HepG2 (cell line): ENCODE data around the gene APLF. TPM values are rescaled to one million over a fixed set of nuclear protein-coding genes. Genes with fewer than 3 reads are reported as not detected.

Experiments used
- ERF ChIP-seq: IDR thresholded peaks from 2 replicates; pipeline ENCODE4 v1.6.1; 2018; ENCODE audit warnings: missing biosample characterization, missing genetic modification reagents
- FUBP1 ChIP-seq: sonication (generic); formaldehyde crosslinking; IDR thresholded peaks from 2 replicates; pipeline ENCODE4 v1.5.1; 2020; ENCODE audit warnings: missing genetic modification reagents, mild to moderate bottlenecking, borderline replicate concordance
- HMGXB3 ChIP-seq: sonication (generic); formaldehyde crosslinking; IDR thresholded peaks from 2 replicates; pipeline ENCODE4 v1.4.0; 2020; ENCODE audit warnings: missing genetic modification reagents, borderline replicate concordance
- IKZF1 ChIP-seq: fragments of 450-650 bp; IDR thresholded peaks from 2 replicates; pipeline ENCODE4 v1.7.1; 2016
- KAT7 ChIP-seq: IDR thresholded peaks from 2 replicates; pipeline ENCODE4 v1.6.1; 2018; ENCODE audit warnings: borderline replicate concordance, missing compliant biosample characterization
- LRRFIP1 ChIP-seq: sonication (generic); formaldehyde crosslinking; conservative IDR thresholded peaks from 2 replicates; pipeline ENCODE4 v1.4.0; 2020; ENCODE audit warnings: missing genetic modification reagents
- MTF1 ChIP-seq: sonication (generic); formaldehyde crosslinking; IDR thresholded peaks from 2 replicates; pipeline ENCODE4 v1.5.0; 2020; ENCODE audit warnings: missing genetic modification reagents
- NR2F2 ChIP-seq: IDR thresholded peaks from 2 replicates; pipeline ENCODE4 v1.6.1; 2012; ENCODE audit warnings: low read depth, inconsistent platforms, borderline replicate concordance
- PITX1 ChIP-seq: sonication (generic); formaldehyde crosslinking; IDR thresholded peaks from 2 replicates; pipeline ENCODE4 v1.5.1; 2020; ENCODE audit warnings: mild to moderate bottlenecking, missing genetic modification reagents
- SMAD1 ChIP-seq: sonication (generic); formaldehyde crosslinking; IDR thresholded peaks from 2 replicates; pipeline ENCODE4 v1.4.0; 2020; ENCODE audit warnings: missing genetic modification reagents, low read depth, mild to moderate bottlenecking, borderline replicate concordance
- TARDBP ChIP-seq: sonication (generic); formaldehyde crosslinking; IDR thresholded peaks from 2 replicates; pipeline ENCODE4 v1.8.0; 2022; ENCODE audit warnings: mild to moderate bottlenecking, missing genetic modification reagents
- TFDP1 ChIP-seq: IDR thresholded peaks from 2 replicates; pipeline ENCODE4 v1.6.1; 2016; ENCODE audit warnings: missing compliant biosample characterization, missing genetic modification reagents, borderline replicate concordance
- ZNF30 ChIP-seq: sonication (generic); formaldehyde crosslinking; IDR thresholded peaks from 2 replicates; pipeline ENCODE4 v1.5.0; 2020; ENCODE audit warnings: mild to moderate bottlenecking, missing genetic modification reagents
- ZNF44 ChIP-seq: sonication (generic); formaldehyde crosslinking; IDR thresholded peaks from 2 replicates; pipeline ENCODE4 v1.5.1; 2020; ENCODE audit warnings: mild to moderate bottlenecking, missing genetic modification reagents
- ZNF510 ChIP-seq: sonication (generic); formaldehyde crosslinking; IDR thresholded peaks from 2 replicates; pipeline ENCODE4 v1.4.0; 2020; ENCODE audit warnings: low read depth, mild to moderate bottlenecking, missing genetic modification reagents
- ZNF629 ChIP-seq: sonication (generic); formaldehyde crosslinking; conservative IDR thresholded peaks from 2 replicates; pipeline ENCODE4 v1.5.0; 2020; ENCODE audit warnings: missing genetic modification reagents
- ZNF772 ChIP-seq: sonication (generic); formaldehyde crosslinking; IDR thresholded peaks from 2 replicates; pipeline ENCODE4 v1.5.0; 2020; ENCODE audit warnings: mild to moderate bottlenecking, missing genetic modification reagents
- polyA plus RNA-seq, 8 experiments: library from polyadenylated mRNA; depleted of rRNA in 3 of 8; stranded (reverse) in 7 of 8; unstranded in 1 of 8; fragments of >200 nt; fragmentation: Illumina TruSeq in 4 of 8; extraction: Trizol in 4 of 8; gene quantifications; 2 replicates each; pipeline versions ENCODE4 v1.2.1 to v1.2.3, GENCODE V29; 2011 to 2016; ENCODE audit warnings: low read depth in 4 of 8, missing spikeins in 1 of 8, mixed read lengths in 1 of 8; ENCODE audit not compliant: insufficient read depth in 1 of 8
- total RNA-seq, 5 experiments: library from RNA; depleted of rRNA; stranded (reverse); fragments of >200 nt; fragmentation: Illumina TruSeq; extraction: Trizol; gene quantifications; 2 replicates each; pipeline ENCODE4 v1.2.3, GENCODE V29; 2016; ENCODE audit warnings: low read depth in 1 of 5

Gene APLF
- total and polyA plus RNA-seq, 2 of the 13 experiments (the other 11 are each of a cell fraction or from before 2014, with no cell fraction given) = 0.45 to 2.2 TPM

- 0 out of 2 replicates have a peak, but pooled peaks have one; percentile 75 for TF ChIP-seq LRRFIP1
- TF ChIP-seq ERF (CRISPR knock-in tag) = peak; percentile 75; the same call in 1 of the 2 replicates
- TF ChIP-seq ZNF510 (CRISPR knock-in tag) = peak; percentile 63; the same call in 1 of the 2 replicates
- no peak for TF ChIP-seq MTF1 (CRISPR knock-in tag)
- no peak; the same call in 1 of the 2 replicates for TF ChIP-seq HMGXB3 (CRISPR knock-in tag)
- TF ChIP-seq KAT7 (CRISPR knock-in tag) = peak; percentile 55; the same call in 1 of the 2 replicates
- peak; percentile 15; the same call in 1 of the 2 replicates for TF ChIP-seq NR2F2
- peak; percentile 40; the same call in 1 of the 2 replicates for TF ChIP-seq ZNF772 (CRISPR knock-in tag)
- no peak for TF ChIP-seq IKZF1
- TF ChIP-seq ZNF629 (CRISPR knock-in tag) = no peak
- TF ChIP-seq PITX1 = peak; percentile 73
- TF ChIP-seq ZNF30 (CRISPR knock-in tag) = 0 out of 2 replicates have a peak, but pooled peaks have one; percentile 13
- peak; percentile 78 for TF ChIP-seq TARDBP (CRISPR knock-in tag)
- TF ChIP-seq SMAD1 (CRISPR knock-in tag) = peak; percentile 73; the same call in 1 of the 2 replicates
- TF ChIP-seq FUBP1 (CRISPR knock-in tag) = no peak
- TF ChIP-seq TFDP1 (CRISPR knock-in tag) = peak; percentile 99
- TF ChIP-seq ZNF44 (CRISPR knock-in tag) = no peak; the same call in 1 of the 2 replicates
Observed at GRCh38 chr2:68467077-68467960, at the start of gene APLF, which contains the start of gene FBXO48 (continued).
